Keratinocyte (primary cell): ENCODE measurements around the gene UBE2J2.

Experiments
- CTCF ChIP-seq, 3 experiments: IDR thresholded peaks in 1 of 3; conservative IDR thresholded peaks in 1 of 3; optimal IDR thresholded peaks in 1 of 3; 2 replicates in 2 of 3; 3 replicates in 1 of 3; pipeline versions ENCODE3 to v1.5.1; 2011; ENCODE audit warnings: low read length in 3 of 3, mild to moderate bottlenecking in 3 of 3, moderate library complexity in 2 of 3, control low read depth in 1 of 3, inconsistent platforms in 1 of 3; ENCODE audit not compliant: insufficient read depth in 2 of 3; ENCODE audit errors: extremely low read depth in 1 of 3
- EZH2 ChIP-seq: IDR thresholded peaks from one replicate; pipeline ENCODE4 v1.6.1; 2012; ENCODE audit warnings: inconsistent platforms, mild to moderate bottlenecking, low read length, moderate library complexity

- TF ChIP-seq CTCF (optimal IDR thresholded peaks at IDR 0.05 in 1 of 3, IDR thresholded peaks at IDR 0.05 in 1 of 3, conservative IDR thresholded peaks at IDR 0.05 in 1 of 3; ENCODE audit: extremely low read depth in 1 of 3, insufficient read depth in 2 of 3, low read length in 3 of 3) (no peak), EZH2 (no peak)
Measured at GRCh38 chr1:1242461-1243265, 31.0 kb downstream of the UBE2J2 start.
